ENCODE data around the gene SIGLEC9.

GRCh38 chr19:51119101-51119500 lies 5.6 kb upstream of the SIGLEC9 start:
- TF ChIP-seq CTCF (IDR thresholded peaks at IDR 0.05) (no peak), POLR2A (IDR thresholded peaks at IDR 0.05) (no peak)
